H1 (cell line): ENCODE results near the gene WAC. TPM values are rescaled to one million over a fixed set of nuclear protein-coding genes. Genes with fewer than 3 reads are reported as not detected.

Source experiments
- CEBPB ChIP-seq: IDR thresholded peaks from 2 replicates; pipeline ENCODE4 v1.6.1; 2012; ENCODE audit warnings: low read depth, low read length
- CREB1 ChIP-seq: IDR thresholded peaks from 2 replicates; pipeline ENCODE4 v1.6.1; 2012; ENCODE audit warnings: inconsistent platforms
- CTBP2 ChIP-seq: IDR thresholded peaks from 2 replicates; pipeline ENCODE4 v1.7.0; 2011; ENCODE audit warnings: borderline replicate concordance, mild to moderate bottlenecking, moderate library complexity, mixed read lengths, low read length; ENCODE audit not compliant: insufficient read depth, insufficient read length
- GABPA ChIP-seq: IDR thresholded peaks from 2 replicates; pipeline ENCODE4 v1.6.1; 2011; ENCODE audit warnings: mild to moderate bottlenecking, low read length, moderate library complexity, borderline replicate concordance; ENCODE audit not compliant: insufficient read depth
- KDM4A ChIP-seq: IDR thresholded peaks from one replicate; pipeline ENCODE4 v1.7.1; 2012; ENCODE audit warnings: low read depth, mild to moderate bottlenecking, moderate library complexity, low read length, inconsistent platforms; ENCODE audit not compliant: severe bottlenecking
- NANOG ChIP-seq: IDR thresholded peaks from 2 replicates; pipeline ENCODE4 v1.6.1; 2011; ENCODE audit warnings: low read length, low read depth, mild to moderate bottlenecking, inconsistent platforms; ENCODE audit not compliant: insufficient read depth, poor library complexity, severe bottlenecking
- POLR2A ChIP-seq, 2 experiments: IDR thresholded peaks; 1 replicate in 1 of 2; 2 replicates in 1 of 2; pipeline ENCODE4 v1.6.1; 2011; ENCODE audit warnings: low read depth in 2 of 2, low read length in 2 of 2, mild to moderate bottlenecking in 2 of 2; ENCODE audit errors: control extremely low read depth in 1 of 2
- RFX5 ChIP-seq: IDR thresholded peaks from 2 replicates; pipeline ENCODE4 v1.6.1; 2011; ENCODE audit warnings: low read depth, low read length, improper control_type of control experiment, borderline replicate concordance
- SP1 ChIP-seq: IDR thresholded peaks from 2 replicates; pipeline ENCODE4 v1.6.1; 2011; ENCODE audit warnings: low read depth, low read length
- SP4 ChIP-seq: IDR thresholded peaks from 2 replicates; pipeline ENCODE4 v1.6.1; 2012; ENCODE audit warnings: low read length, inconsistent platforms
- TAF1 ChIP-seq: IDR thresholded peaks from 2 replicates; pipeline ENCODE4 v1.6.1; 2011; ENCODE audit warnings: mild to moderate bottlenecking, low read depth, low read length
- polyA plus RNA-seq, 7 experiments: library from polyadenylated mRNA; depleted of rRNA in 3 of 7; stranded (reverse) in 5 of 7; unstranded in 2 of 7; fragments of >200 nt in 5 of 7; fragments of 200-250 nt in 2 of 7; gene quantifications; 1 replicate in 5 of 7; 2 replicates in 1 of 7; 4 replicates in 1 of 7; pipeline versions ENCODE4 v1.2.1 to v1.2.3, GENCODE V29; 2011 to 2013; ENCODE audit warnings: missing spikeins in 2 of 7, mixed read lengths in 2 of 7
- total RNA-seq: library from RNA; stranded (reverse); fragmentation: NEBNext Ultra II Directional; extraction: Animal tissue kit (Norgen Biotek cat#: 25700); gene quantifications from 2 replicates; pipeline ENCODE4 v1.2.1, GENCODE V29; 2021
- TF ChIP-seq, protein P1 (sequence below): IDR thresholded peaks from 2 replicates; pipeline ENCODE4 v1.6.1; 2012; ENCODE audit warnings: low read length, inconsistent platforms

WAC gene
- total and polyA plus RNA-seq, 2 of the 8 experiments (the other 6 are each of a cell fraction or from before 2014, with no cell fraction given) = 72.9 to 128 TPM

GRCh38 chr10:28628184-28628893 is 95.4 kb downstream of the WAC start (continued):
- TF ChIP-seq SP4 = no peak
- TF ChIP-seq RFX5 = no peak
- peak; percentile 37; the same call in 1 of the 2 replicates for TF ChIP-seq CEBPB
- no peak for TF ChIP-seq POLR2A (IDR thresholded peaks at IDR 0.05; ENCODE audit: control extremely low read depth in 1 of 2, low read depth in 2 of 2, low read length in 2 of 2)
- no peak for TF ChIP-seq SP1
- TF ChIP-seq NANOG = no peak
- no peak for TF ChIP-seq CREB1
- TF ChIP-seq CTBP2 = no peak
- no peak for TF ChIP-seq GABPA
- TF ChIP-seq, protein P1, sequence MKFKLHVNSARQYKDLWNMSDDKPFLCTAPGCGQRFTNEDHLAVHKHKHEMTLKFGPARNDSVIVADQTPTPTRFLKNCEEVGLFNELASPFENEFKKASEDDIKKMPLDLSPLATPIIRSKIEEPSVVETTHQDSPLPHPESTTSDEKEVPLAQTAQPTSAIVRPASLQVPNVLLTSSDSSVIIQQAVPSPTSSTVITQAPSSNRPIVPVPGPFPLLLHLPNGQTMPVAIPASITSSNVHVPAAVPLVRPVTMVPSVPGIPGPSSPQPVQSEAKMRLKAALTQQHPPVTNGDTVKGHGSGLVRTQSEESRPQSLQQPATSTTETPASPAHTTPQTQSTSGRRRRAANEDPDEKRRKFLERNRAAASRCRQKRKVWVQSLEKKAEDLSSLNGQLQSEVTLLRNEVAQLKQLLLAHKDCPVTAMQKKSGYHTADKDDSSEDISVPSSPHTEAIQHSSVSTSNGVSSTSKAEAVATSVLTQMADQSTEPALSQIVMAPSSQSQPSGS = no peak
- no peak for TF ChIP-seq TAF1
- no peak for TF ChIP-seq KDM4A
